ENCODE results near the gene GRB14. TPM values are rescaled to one million over a fixed set of nuclear protein-coding genes. Genes with fewer than 3 reads are reported as not detected.

GRB14 gene
- total and polyA plus RNA-seq, 10 of the 15 experiments (the other 5 are each of a cell fraction or from before 2014, with no cell fraction given) = not detected

GRCh38 chr2:164456619-164457018, 164.7 kb downstream of the GRB14 start:
- Histone ChIP-seq H4K20me1 (ENCODE audit: control insufficient read depth, insufficient read depth) (no peaks in the 10 kb centered on the region), H3K36me3 (ENCODE audit: control insufficient read depth in 2 of 2, insufficient read depth in 2 of 2, low read length in 1 of 2) (no peaks in the 10 kb centered on the region), H3K4me2 (ENCODE audit: control insufficient read depth, insufficient read depth) (no peak overlapping the region), H3K27me3 (replicated peaks in 1 of 2; ENCODE audit: control insufficient read depth in 2 of 2, insufficient read depth in 2 of 2, low read length in 1 of 2) (no peaks in the 10 kb centered on the region), H3K4me3 (no peak overlapping the region), H3K27ac (ENCODE audit: control insufficient read depth, insufficient read depth) (no peak overlapping the region), H3K9me3 (replicated peaks; ENCODE audit: control insufficient read depth, insufficient read depth, low read length) (no peaks in the 10 kb centered on the region), H3K9ac (ENCODE audit: control insufficient read depth, insufficient read depth, low read length) (no peak overlapping the region), H3K79me2 (ENCODE audit: control insufficient read depth, insufficient read depth, low read length) (no peaks in the 10 kb centered on the region), H3K4me1 (ENCODE audit: control insufficient read depth, insufficient read depth, low read length) (no peaks in the 10 kb centered on the region), H2AFZ (ENCODE audit: control insufficient read depth, low read depth, low read length) (no peak overlapping the region)
- intact Hi-C loops (cut with micrococcal nuclease; ENCODE audit: unreplicated experiment) = no loop called here
- in situ Hi-C loops (cut with MboI) = no loop called here
- POLR2A ChIA-PET = no interaction called here
- no peak for FAIRE-seq
- no peak for ATAC-seq
- no peak for DNase-seq (ENCODE audit: low read depth, low spot score)
- 3% methylated on average over 4 of the region's 4 CpGs for WGBS (ENCODE audit: insufficient coverage, insufficient replicate concordance, low lambda C conversion rate, missing lambda C conversion rate)
- RAD21 ChIA-PET (ENCODE audit: unreplicated experiment) = no interaction called here
- SMC1A ChIA-PET (ENCODE audit: uncharacterized antibody, unreplicated experiment) = no interaction called here
- CTCF ChIA-PET = no interaction called here
- BruUV-seq (replicated peaks) = no TSS peak
- TF ChIP-seq POLR2AphosphoS5 (IDR thresholded peaks at IDR 0.05; ENCODE audit: low read length) (no peak), ZNF207 (IDR thresholded peaks at IDR 0.05; ENCODE audit: borderline replicate concordance) (no peak), MEF2B (IDR thresholded peaks at IDR 0.05; ENCODE audit: partially characterized antibody, poor library complexity, severe bottlenecking) (no peak), ASH2L (IDR thresholded peaks at IDR 0.05; ENCODE audit: borderline replicate concordance, low read depth) (no peak), NBN (IDR thresholded peaks at IDR 0.05) (no peak), MTA2 (IDR thresholded peaks at IDR 0.05; ENCODE audit: low read depth) (no peak), MAX (IDR thresholded peaks at IDR 0.05; ENCODE audit: low read depth, low read length) (no peak), MEF2A (IDR thresholded peaks at IDR 0.05; ENCODE audit: insufficient read depth, low read depth, low read length) (no peak), POU2F2 (IDR thresholded peaks at IDR 0.05; ENCODE audit: borderline replicate concordance, low read depth, low read length) (no peak), CTCF (IDR thresholded peaks at IDR 0.05 in 2 of 3, conservative IDR thresholded peaks at IDR 0.05 in 1 of 3; ENCODE audit: control insufficient read depth in 2 of 3, extremely low read depth in 1 of 3, insufficient read depth in 1 of 3, low read depth in 3 of 3, low read length in 3 of 3) (no peak), USF2 (IDR thresholded peaks at IDR 0.05; ENCODE audit: borderline replicate concordance, low read depth, low read length) (no peak), WRNIP1 (IDR thresholded peaks at IDR 0.05; ENCODE audit: borderline replicate concordance, low read depth, low read length) (no peak), IRF5 (IDR thresholded peaks at IDR 0.05; ENCODE audit: borderline replicate concordance) (no peak), IKZF1 (conservative IDR thresholded peaks at IDR 0.05) (no peak), DPF2 (IDR thresholded peaks at IDR 0.05) (no peak), HSF1 (IDR thresholded peaks at IDR 0.05; ENCODE audit: low read depth, low read length) (no peak)

Measured in GM12878 (cell line).